ENCODE measurements around the gene RAP1GAP2.

RAP1GAP2 gene

GRCh38 chr17:2948721-2949468 lies 152.7 kb downstream of the RAP1GAP2 start:
- no peak for DNase-seq

- no peak for DNase-seq
Measured at GRCh38 chr17:2949469-2950044, 153.3 kb downstream of the RAP1GAP2 start.

GRCh38 chr17:2950846-2951245 lies 154.6 kb downstream of the RAP1GAP2 start:
- no peak for DNase-seq

- DNase-seq: no peak
Measured at GRCh38 chr17:2952174-2952845, 156.1 kb downstream of the RAP1GAP2 start.

GRCh38 chr17:2954898-2955445 lies 158.7 kb downstream of the RAP1GAP2 start:
- DNase-seq: peak; percentile 53 to 80 (median 76)

GRCh38 chr17:2955931-2956582 lies 159.8 kb downstream of the RAP1GAP2 start:
- no peak for DNase-seq

- no peak for DNase-seq
Measured at GRCh38 chr17:2957631-2958286, 161.5 kb downstream of the RAP1GAP2 start.

GRCh38 chr17:2958706-2959222 lies 162.5 kb downstream of the RAP1GAP2 start:
- DNase-seq: no peak

- no peak for DNase-seq
Measured at GRCh38 chr17:2959371-2960130, 163.3 kb downstream of the RAP1GAP2 start.

GRCh38 chr17:2961446-2961845 lies 165.2 kb downstream of the RAP1GAP2 start:
- DNase-seq: no peak

- DNase-seq: no peak
Measured at GRCh38 chr17:2962236-2962635, 166.0 kb downstream of the RAP1GAP2 start.

GRCh38 chr17:2962729-2963128 lies 166.5 kb downstream of the RAP1GAP2 start:
- DNase-seq: no peak

GRCh38 chr17:2963332-2964027 lies 167.2 kb downstream of the RAP1GAP2 start:
- DNase-seq: no peak

GRCh38 chr17:2964028-2964356 lies 167.8 kb downstream of the RAP1GAP2 start:
- DNase-seq: no peak

- no peak for DNase-seq
Measured at GRCh38 chr17:2964370-2964769, 168.1 kb downstream of the RAP1GAP2 start.

GRCh38 chr17:2964831-2965230 lies 168.6 kb downstream of the RAP1GAP2 start:
- DNase-seq: no peak

- DNase-seq: no peak
Measured at GRCh38 chr17:2965621-2966595, 169.7 kb downstream of the RAP1GAP2 start.

GRCh38 chr17:2967515-2967914 lies 171.3 kb downstream of the RAP1GAP2 start:
- no peak for DNase-seq

GRCh38 chr17:2971851-2972250 lies 175.6 kb downstream of the RAP1GAP2 start:
- no peak for DNase-seq

GRCh38 chr17:2972749-2973148 lies 176.5 kb downstream of the RAP1GAP2 start:
- no peak for DNase-seq
